Left renal cortex interstitium (tissue), 4 donors: ENCODE data around the gene LRMDA. TPM values are rescaled to one million over a fixed set of nuclear protein-coding genes. Genes with fewer than 3 reads are reported as not detected.
"Not testable (repeated sequence)": the region's sequence is repeated elsewhere in the genome, so short reads cannot be mapped to it uniquely, and the experiment has no call there.

Source experiments
- DNase-seq, 4 donors: peaks; one replicate each; pipeline ENCODE4 v3.0.0-alpha.2; 2013; ENCODE audit warnings: low read depth in 4 of 4, low spot score in 2 of 4, missing footprints in 1 of 4
- polyA plus RNA-seq, 4 donors: library from polyadenylated mRNA; unstranded; fragments of 120-200 nt; gene quantifications; one replicate each; pipeline ENCODE4 v1.2.1, GENCODE V29; 2013; ENCODE audit not compliant: insufficient read length in 4 of 4

LRMDA gene
- polyA plus RNA-seq, 4 donors, result 15.3 to 23.5 (median 21.1) TPM

DNA sequence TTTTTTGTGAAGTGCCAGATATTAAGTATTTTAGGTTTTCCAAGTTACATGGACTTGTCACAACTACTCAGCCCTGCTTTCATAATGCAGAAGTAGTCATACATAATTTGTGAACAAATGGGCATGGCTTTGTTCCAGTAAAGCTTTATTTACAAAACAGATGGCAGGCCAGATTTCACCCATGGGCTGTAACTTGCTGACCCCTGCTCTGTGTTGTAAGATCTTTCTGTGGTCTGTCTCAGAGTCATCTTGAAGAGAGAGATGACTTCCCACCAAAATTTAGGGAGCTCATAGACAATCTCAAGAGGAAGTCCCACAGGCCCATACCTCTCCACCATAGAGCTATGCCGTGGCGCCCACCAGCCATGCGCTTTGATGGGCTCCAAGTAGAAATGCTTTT, 616.1 kb downstream of the LRMDA start:
- DNase-seq, result no peak

- DNase-seq, result no peak
Measured at GRCh38 chr10:76049581-76050290, 618.3 kb downstream of the LRMDA start.

DNA sequence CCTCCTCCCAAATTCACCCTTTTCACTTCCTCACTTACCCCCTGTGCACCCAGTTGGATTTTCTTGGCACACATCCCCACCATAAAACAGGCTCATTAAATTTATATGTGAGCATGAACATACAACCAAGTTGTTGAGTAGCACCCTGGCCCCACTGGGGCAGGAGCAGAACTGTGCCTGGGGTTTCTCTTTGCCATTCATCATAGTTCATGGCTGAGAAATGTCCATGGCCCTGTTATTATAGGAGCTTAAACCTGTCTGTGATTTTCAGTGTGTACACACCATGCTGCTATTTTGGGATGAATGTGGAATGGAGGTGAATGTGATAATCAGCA, 618.8 kb downstream of the LRMDA start:
- DNase-seq, result no peak

DNA sequence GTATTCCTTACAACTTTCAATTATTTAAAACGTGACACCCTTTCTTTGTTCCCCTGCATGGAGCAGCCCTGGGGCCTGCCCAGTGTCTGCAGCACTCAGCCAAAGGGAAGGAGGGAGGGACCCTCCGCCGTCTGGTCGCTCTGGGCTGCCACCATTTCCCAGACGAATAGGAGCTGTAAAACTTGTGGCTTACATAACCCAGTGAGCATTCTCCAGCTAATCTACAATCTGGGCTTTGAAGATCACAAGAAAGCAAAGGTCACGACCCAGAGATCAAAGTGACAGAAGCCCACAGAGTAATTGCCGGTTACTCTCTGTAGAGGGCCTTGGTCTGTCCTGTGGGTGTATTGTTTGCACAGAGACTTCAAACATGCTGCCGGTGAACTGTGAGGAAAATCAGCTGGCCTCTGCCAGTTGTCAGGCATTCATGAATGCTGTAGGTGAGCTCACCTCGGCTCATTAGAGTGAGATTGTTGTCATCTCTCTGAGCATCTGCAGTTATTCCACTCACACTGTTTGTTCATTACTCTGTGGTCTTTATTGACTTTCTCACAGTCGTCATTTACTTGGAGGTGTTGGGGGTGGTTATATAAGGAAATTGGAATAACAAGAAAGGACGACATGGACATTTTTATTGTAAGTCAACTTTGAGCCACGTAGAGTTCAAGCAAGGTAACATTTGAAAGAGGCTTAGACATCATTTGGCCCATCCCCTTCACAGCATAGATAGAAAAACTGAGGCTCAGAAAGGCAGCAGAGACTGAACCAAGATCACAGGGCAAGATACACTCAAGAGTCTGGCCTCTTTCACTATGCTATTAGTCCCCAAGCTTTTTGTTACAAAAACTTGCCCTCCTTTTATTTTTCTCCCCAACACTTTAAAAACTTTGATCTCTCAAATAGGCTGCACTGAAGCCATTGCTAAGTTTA, 619.8 kb downstream of the LRMDA start:
- DNase-seq, result no peak

DNA sequence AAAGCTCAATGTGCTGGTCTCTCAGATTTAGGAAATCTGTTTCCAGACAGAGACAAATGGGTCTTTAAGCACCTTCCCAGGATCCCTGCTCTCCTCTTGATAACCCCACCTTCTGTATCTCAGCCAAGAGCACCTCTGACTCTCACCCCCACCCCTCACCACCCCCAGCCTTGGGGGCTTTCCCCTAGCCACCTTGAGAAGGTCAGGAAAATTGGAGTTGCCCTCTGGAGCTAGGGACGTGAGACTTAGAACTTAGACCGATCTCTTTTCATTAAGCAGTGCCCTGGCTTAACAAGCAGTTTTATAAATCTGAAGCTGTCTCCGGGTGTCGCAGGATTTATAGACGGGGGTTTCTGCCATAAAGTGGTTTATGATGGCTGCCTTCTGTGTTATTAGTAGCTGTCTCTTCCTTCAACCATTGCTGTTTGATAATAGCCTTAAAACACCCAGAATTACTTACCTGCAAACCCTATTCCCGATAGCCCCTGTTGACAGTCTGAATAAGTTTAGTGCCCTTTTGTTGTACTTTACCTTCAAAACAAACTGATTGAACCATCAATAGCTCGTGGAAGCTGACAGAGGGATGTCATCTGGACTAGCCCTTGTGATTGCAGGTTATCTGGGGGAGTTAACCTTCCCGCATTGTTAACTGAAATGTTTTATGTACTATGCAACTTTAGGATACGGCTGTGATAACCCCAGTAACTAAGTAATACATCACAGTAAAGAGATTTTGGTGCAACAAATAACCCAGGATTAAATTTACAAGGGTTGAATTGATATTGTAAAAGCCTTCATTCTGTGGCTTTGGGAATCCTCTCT, 621.5 kb downstream of the LRMDA start:
- peak in 2 of 4 donors; percentile 28 to 49 for DNase-seq

DNA sequence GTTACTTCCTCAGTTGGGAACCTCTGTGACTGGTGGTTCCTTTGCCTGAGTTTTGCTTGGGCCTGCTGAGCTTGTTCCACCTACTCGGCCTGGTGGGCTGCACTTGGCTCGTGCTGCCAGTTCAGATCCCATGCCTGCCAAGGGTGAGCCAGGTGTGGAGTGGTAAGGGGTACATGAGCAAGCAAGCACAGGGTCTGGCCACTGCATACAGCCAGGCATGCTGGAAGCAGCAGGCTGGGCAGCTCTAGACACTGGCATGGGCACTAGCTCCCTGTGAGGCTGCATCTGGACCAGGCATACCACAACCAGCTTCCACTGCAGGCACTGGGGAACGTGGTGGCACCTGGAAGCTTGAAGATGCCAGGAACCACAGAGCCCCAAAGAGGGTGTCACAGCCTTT, 624.0 kb downstream of the LRMDA start:
- no peak for DNase-seq

DNA sequence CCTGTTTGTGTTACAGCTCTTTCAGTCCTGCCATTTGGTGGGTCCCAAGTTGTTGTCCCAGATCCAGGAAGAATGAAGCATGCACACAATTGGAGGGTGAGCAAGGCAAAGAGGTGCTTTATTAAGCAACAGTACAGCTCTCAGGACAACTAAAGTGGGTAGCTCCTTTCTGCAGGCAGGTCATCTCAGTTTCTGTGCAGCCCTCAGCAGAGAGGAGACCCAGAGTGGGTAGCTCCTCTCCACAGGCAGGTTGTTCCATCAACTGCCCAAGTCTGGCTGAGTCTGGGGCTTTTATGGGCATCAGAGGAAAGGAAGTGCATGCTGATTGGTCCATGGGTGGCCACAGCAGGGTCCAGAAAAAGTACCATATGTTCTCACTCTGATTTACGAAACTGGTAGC, 624.5 kb downstream of the LRMDA start:
- no peak for DNase-seq

- DNase-seq, result not testable (repeated sequence)
Measured at GRCh38 chr10:76060993-76061392, 629.6 kb downstream of the LRMDA start.

GRCh38 chr10:76066457-76066856, 635.0 kb downstream of the LRMDA start:
- DNase-seq, result no peak

DNA sequence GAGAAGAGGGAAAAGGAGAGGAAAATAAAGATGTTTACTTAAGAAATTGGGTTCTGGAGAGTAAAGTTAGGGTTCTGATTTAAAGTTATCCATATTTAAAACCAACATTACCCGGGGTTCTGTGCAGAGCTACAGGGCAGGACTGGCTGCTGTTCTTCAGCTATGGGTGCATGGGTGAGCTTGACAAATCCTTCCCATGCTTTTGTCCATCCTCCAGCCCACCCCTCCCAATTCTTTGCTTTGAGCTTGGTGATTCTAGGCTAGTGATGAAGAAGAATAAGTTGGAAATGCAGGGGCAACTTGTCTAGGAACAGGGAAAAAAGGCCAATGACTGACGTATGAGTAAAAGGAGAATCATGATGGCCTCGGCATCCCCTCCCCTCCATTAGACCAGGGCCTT, 636.0 kb downstream of the LRMDA start:
- DNase-seq, result no peak

- DNase-seq, result no peak
Measured at GRCh38 chr10:76068856-76069255, 637.4 kb downstream of the LRMDA start.

GRCh38 chr10:76070916-76071315, 639.5 kb downstream of the LRMDA start:
- no peak for DNase-seq

DNA sequence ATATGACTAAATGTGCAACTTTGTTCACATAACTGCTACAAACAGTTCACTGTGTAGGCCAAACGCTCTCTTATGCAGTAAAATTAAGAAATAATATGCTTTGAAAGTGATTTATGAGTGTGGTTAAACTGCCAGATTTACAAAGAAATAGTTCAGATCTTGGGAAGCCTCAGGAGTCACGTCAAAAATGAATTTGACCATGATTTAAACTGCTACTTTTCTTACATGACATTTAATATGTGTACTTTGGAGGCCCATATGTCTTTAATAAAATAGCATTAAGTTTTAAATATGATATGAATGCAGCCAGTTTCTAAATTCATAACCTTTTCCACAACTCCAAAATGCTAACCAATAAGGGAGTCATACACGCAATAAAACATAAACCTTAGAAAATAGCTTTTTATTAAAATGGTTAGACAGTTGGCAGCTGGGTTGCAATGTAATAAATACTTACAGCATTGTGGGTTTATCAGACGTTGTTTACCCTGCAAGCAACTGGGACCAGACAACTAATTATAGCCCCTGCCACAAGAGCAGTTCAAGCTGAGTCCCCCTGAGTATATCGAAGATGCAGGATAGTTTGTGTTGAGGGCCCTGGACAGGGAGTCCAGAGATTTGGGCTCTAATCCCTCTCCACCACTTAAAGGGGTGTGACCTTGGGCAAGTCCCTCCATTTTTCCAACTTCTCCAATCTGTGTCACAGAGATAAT, 640.4 kb downstream of the LRMDA start:
- peak in 2 of 4 donors; percentile 64 to 75 for DNase-seq

- no peak for DNase-seq
Measured at GRCh38 chr10:76072384-76072783, 641.0 kb downstream of the LRMDA start.

- no peak for DNase-seq
Measured at GRCh38 chr10:76073524-76073923, 642.1 kb downstream of the LRMDA start.

DNA sequence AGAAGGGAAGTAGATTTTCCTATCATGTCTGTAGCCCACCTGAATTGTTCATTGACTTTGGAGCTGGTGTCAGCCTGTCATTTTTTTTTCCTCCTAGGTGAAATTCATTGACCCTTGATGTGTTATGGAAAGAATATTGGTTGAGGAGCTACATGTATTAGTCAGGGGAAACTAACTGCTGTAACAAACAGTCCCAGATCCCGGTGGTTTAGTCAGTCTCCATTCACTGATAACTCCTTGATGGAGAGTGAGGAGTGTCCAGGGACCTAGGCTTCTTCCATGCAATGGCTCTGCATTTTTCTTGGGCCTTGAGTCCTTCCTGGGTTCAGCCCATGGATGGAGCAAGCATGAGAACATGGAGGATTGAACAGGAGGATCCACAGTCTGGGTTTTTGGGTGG, 643.2 kb downstream of the LRMDA start:
- DNase-seq, result no peak

DNA sequence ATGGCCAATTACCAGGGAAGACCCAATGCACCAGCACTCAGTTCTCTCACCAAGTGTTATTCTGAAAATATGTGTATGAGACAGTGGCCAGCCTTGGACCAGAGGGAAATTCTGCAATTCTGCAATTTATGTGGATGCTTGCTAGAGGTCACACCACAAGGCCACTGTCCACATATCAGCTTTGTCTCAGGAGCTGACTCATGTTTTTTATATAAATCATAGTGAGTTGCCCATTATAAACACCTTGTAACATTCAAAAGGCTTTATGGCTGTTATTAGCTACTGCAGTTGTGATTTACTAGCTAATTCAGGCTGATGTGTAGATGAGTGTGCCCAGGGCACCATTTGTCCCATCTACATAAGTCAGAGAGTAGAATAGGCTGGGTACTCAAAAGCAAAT, 649.0 kb downstream of the LRMDA start:
- no peak for DNase-seq

- DNase-seq, result no peak
Measured at GRCh38 chr10:76080991-76081390, 649.6 kb downstream of the LRMDA start.

DNA sequence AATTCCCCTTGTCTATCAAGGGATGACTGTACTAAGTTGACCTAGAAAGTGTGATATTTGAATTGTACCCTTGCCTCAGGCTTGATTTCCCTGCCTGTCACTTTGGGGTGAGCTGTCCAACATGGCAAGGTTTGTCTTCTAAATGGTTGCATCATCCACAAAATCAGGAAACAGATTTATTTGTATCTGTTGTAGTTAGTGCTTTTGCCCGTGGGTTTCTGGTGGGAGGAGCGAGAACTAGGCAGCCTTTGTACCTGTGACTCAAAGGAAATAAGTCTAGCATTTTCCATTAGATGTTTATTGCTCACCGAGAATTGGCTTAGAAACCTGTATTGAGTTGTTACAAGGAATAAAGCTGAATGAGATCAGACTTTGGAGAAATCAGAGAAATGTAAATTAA, 650.8 kb downstream of the LRMDA start:
- no peak for DNase-seq

GRCh38 chr10:76082956-76083355, 651.5 kb downstream of the LRMDA start:
- DNase-seq, result no peak
